ENCODE data around the gene SEMA5B.

DNA sequence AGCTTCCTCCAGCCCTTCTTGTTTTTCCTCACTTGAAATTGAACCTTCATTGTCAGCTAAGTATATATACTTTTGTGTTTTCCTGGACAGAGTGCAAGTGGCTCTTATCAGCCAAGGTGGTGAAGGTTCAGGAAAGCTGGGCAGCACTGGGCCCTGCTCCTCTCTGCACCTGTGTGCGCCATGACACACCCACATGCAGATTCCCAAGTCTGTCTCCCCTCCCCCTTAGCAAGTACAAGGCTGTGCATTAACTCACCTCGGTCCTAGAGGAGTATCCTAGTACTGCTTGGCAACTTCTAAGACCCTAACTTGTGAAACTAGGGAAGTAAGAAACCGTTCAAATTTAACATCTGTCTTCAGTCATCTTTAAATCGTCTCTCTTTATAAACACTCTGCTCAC, 146.9 kb downstream of the SEMA5B start:
- TF ChIP-seq ZNF501 (tag by site-specific recombination; IDR thresholded peaks at IDR 0.05): no peak
- TF ChIP-seq CTCF (tag by site-specific recombination; IDR thresholded peaks at IDR 0.05): no peak
- no peak for TF ChIP-seq ZNF175 (tag by site-specific recombination; IDR thresholded peaks at IDR 0.05)
- TF ChIP-seq TCF7L2 (IDR thresholded peaks at IDR 0.05; ENCODE audit: borderline replicate concordance, low read depth, low read length): no peak
- TF ChIP-seq ZNF324 (tag by site-specific recombination; IDR thresholded peaks at IDR 0.05): no peak
- TF ChIP-seq ZNF626 (tag by site-specific recombination; IDR thresholded peaks at IDR 0.05): no peak
- no peak for TF ChIP-seq ZBTB17 (tag by site-specific recombination; IDR thresholded peaks at IDR 0.05)
- TF ChIP-seq ZNF148 (tag by site-specific recombination; IDR thresholded peaks at IDR 0.05; ENCODE audit: borderline replicate concordance): no peak
- no peak for TF ChIP-seq ZNF548 (tag by site-specific recombination; IDR thresholded peaks at IDR 0.05)
- no peak for TF ChIP-seq GLI4 (tag by site-specific recombination; IDR thresholded peaks at IDR 0.05)
- no peak for TF ChIP-seq ZNF560 (tag by site-specific recombination; IDR thresholded peaks at IDR 0.05; ENCODE audit: borderline replicate concordance)
- no peak for TF ChIP-seq ZNF76 (tag by site-specific recombination; IDR thresholded peaks at IDR 0.05; ENCODE audit: borderline replicate concordance, low read depth)
- TF ChIP-seq, protein P1, sequence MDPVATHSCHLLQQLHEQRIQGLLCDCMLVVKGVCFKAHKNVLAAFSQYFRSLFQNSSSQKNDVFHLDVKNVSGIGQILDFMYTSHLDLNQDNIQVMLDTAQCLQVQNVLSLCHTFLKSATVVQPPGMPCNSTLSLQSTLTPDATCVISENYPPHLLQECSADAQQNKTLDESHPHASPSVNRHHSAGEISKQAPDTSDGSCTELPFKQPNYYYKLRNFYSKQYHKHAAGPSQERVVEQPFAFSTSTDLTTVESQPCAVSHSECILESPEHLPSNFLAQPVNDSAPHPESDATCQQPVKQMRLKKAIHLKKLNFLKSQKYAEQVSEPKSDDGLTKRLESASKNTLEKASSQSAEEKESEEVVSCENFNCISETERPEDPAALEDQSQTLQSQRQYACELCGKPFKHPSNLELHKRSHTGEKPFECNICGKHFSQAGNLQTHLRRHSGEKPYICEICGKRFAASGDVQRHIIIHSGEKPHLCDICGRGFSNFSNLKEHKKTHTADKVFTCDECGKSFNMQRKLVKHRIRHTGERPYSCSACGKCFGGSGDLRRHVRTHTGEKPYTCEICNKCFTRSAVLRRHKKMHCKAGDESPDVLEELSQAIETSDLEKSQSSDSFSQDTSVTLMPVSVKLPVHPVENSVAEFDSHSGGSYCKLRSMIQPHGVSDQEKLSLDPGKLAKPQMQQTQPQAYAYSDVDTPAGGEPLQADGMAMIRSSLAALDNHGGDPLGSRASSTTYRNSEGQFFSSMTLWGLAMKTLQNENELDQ (tag by site-specific recombination; IDR thresholded peaks at IDR 0.05; ENCODE audit: low read depth): no peak

All from HEK293 (cell line).